NCI-H226 (cell line): Measurements from ENCODE around the gene HOXC10.

Source experiments
- DNase-seq: peaks from one replicate; pipeline ENCODE4 v3.0.0-alpha.2; 2015

The HOXC10 gene

GRCh38 chr12:53950789-53951576 lies 34.0 kb upstream of the HOXC10 start:
- no peak for DNase-seq

GRCh38 chr12:53951577-53952334 lies 33.2 kb upstream of the HOXC10 start:
- DNase-seq, result no peak

GRCh38 chr12:53952335-53952694 lies 32.6 kb upstream of the HOXC10 start:
- no peak for DNase-seq

- DNase-seq, result peak; percentile 52
Measured at GRCh38 chr12:53952871-53953734, 31.8 kb upstream of the HOXC10 start.

GRCh38 chr12:53953831-53954693 lies 30.9 kb upstream of the HOXC10 start:
- DNase-seq, result no peak

- DNase-seq, result no peak
Measured at GRCh38 chr12:53954694-53955035, 30.3 kb upstream of the HOXC10 start, which contains the start of gene HOXC12. Gene HOXC12, plus strand, starts transcription at chr12:53954903. Its CDS starts 27 bp downstream, at chr12:53954930.

- DNase-seq, result no peak
Measured at GRCh38 chr12:53955036-53955775, 29.7 kb upstream of the HOXC10 start.

GRCh38 chr12:53955776-53956250 lies 29.1 kb upstream of the HOXC10 start:
- no peak for DNase-seq

- DNase-seq, result no peak
Measured at GRCh38 chr12:53956251-53956887, 28.6 kb upstream of the HOXC10 start.

- DNase-seq, result no peak
Measured at GRCh38 chr12:53956914-53957536, 27.9 kb upstream of the HOXC10 start.

- DNase-seq, result no peak
Measured at GRCh38 chr12:53958128-53958527, 26.8 kb upstream of the HOXC10 start.

GRCh38 chr12:53959314-53959713 lies 25.6 kb upstream of the HOXC10 start:
- no peak for DNase-seq

GRCh38 chr12:53960187-53961024 lies 24.5 kb upstream of the HOXC10 start:
- DNase-seq, result no peak

- DNase-seq, result no peak
Measured at GRCh38 chr12:53961025-53961761, 23.8 kb upstream of the HOXC10 start.

GRCh38 chr12:53963005-53963404 lies 21.9 kb upstream of the HOXC10 start:
- DNase-seq, result no peak

GRCh38 chr12:53963434-53964314 lies 21.3 kb upstream of the HOXC10 start:
- DNase-seq, result no peak

GRCh38 chr12:53964315-53964713 lies 20.6 kb upstream of the HOXC10 start:
- no peak for DNase-seq
